ENCODE data around the gene MLF2.
"Not testable (repeated sequence)": the region's sequence is repeated elsewhere in the genome, so short reads cannot be mapped to it uniquely, and the experiment has no call there.

MLF2 gene

DNA sequence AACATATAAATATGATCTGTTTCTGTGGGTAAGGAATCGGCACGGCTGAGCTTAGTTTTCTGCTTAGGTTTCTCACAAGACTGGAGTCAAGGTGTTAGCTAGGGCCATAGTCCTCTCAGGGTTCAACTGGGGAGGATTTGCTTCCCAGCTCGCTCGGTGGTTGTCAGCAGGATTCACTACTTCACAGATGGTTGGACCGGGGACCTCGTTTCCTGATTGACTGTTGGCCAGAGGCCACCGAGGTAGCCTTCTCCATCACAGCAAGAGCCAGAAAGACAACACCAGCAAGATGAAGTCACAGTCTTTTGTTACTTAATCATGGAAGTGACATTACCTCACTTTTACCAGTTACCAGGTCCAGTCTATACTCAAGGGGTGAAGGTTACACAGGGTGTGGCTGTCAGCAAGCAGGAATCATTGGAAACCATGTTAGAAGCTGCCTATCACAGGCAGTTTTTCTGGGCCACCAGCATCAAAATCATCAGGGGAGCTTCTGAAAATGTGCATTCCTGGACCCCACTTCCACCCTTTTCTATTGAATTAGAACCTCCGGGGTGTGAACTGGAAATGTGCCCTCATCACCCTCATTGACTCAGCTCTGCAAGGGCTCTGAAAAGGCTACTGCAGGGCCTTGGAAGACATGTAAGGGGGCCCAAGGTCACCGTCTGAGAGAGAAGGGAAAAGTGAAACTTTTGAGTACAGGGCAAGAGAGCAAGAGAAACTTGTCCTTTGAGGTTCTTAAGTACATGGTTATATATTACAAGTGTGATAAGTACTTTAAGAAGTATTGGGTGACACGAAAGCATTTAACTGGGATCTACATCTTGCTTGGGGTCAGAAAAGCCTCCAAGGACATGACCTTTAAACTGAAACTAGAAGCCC is 18.2 kb downstream of the MLF2 start:
- DNase-seq (ENCODE audit: low spot score): no peak

DNA sequence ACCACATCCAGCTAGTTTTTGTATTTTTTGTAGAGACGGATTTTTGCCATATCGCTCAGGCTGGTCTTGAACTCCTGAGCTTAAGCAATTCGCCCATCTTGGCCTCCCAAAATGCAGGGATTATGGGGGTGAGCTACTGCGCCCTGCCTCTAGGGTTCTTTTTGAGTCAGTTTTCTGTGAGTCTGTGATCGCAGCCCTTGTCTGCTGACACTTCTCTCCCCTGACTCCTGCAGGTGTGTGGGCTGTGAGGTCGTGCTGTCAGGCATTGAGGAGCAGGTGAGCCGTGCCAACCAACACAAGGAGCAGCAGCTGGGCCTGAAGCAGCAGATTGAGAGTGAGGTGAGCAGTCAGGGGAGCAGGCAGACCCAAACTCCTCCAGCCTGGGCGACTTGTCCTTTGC is 22.8 kb downstream of the MLF2 start:
- DNase-seq (ENCODE audit: low spot score): no peak

DNA sequence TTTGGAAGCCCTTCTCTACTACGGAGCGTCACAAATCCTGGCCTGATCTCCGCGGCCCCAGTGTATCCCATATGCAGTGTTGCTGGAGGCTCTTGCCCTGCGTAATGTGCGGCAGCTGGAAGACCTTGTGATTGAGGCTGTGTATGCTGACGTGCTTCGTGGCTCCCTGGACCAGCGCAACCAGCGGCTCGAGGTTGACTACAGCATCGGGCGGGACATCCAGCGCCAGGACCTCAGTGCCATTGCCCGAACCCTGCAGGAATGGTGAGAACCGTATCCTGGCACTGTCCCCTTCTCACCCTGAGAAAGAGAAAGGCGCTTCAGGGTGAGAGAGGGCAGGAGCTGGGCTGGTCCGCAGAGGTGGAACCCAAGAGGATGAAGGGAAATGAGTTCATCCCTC is 23.8 kb downstream of the MLF2 start:
- no peak for DNase-seq (ENCODE audit: low spot score)

DNA sequence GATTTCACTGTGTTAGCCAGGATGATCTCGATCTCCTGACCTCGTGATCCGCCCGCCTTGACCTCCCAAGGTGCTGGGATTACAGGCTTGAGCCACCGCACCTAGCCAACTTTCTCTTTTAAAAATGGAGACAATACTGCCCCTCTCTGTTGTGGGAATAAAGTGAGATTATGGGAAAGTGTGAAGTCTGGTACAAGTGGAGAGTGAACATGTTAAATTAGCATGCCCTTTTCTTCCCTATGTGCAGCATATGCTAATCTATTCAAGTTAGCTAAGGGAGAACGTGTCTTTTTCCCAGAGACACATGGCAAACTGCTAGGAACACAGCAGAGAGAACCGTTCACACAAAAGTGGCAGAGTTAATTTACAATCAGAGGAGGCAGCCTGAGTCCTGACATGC is 27.6 kb downstream of the MLF2 start:
- no peak for DNase-seq (ENCODE audit: low spot score)

DNA sequence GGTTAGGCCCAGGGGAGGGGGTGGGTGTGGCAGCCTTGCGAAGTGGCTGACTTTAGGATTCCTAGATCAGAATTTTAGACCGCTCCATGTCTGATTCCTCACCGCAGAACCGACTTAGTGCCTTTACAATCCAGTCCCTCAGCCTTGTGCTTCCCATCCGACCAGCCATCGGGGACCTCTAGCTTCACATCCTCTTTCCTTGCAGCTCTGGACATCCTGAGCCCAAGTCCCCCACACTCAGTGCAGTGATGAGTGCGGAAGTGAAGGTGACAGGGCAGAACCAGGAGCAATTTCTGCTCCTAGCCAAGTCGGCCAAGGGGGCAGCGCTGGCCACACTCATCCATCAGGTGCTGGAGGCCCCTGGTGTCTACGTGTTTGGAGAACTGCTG is 28.5 kb downstream of the MLF2 start:
- DNase-seq (ENCODE audit: low spot score): peak; percentile 49

DNA sequence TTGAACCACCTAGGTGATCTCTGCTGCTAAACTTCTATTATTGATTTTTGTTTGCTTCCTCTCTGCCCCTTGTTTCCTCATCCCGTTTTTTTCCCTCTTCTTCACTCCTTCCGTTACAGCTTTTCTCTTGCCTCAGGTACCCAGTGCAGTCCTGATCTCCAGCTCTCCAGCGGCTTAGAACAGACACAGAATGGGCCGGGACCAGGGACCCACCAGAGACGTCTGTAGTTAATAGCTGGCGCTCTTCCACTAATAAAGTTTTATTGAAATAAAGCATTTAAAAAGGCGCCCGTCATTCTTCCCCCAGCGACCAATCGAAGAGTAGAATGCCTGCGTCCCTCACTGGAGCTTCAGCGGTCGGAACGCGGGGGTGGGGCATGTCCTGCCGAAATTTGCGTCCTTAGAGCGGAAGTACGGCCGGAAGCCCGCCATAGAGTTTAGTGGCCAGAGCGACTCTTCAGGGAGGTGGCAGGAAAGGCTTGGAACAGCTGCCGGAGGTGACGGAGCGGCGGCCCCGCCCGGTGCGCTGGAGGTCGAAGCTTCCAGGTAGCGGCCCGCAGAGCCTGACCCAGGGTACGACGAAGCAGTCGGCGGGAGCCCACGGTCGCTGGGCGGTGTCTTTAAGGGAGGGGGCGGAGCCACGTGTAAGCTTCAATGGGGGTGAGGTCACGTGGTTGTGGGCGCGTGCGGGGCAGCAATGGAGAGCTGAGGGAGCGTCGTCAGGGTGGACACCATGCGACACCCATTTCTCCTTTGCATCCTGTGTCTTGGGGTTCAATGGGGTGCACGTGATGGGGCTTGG is 29.1 kb downstream of the MLF2 start, which contains the start of gene COPS7A:
Gene COPS7A (plus strand): TSS at position 440 of the 802 bp plus-strand sequence. CDS start 611 bp downstream, outside the sequence.
- DNase-seq (ENCODE audit: low spot score): peak; percentile 96

DNA sequence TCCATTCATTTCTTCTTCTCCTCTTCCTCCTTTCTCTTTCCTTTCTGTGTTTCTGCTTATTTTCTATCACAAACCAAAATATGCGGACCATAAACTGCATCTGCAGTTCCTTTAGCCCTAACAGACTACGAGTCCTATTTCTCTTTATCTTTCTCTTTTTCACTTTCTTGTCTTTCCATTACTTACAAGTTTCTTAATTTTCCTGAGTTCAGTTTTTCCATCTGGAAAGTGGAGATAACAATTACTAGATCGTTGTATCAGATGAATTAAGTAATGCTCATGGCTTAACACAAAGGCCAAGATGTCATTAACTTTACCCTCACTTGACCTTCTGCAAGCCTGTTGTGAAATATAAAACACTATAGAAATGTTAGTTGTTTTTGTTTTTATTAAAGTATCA is 30.1 kb downstream of the MLF2 start:
- no peak for DNase-seq (ENCODE audit: low spot score)

DNA sequence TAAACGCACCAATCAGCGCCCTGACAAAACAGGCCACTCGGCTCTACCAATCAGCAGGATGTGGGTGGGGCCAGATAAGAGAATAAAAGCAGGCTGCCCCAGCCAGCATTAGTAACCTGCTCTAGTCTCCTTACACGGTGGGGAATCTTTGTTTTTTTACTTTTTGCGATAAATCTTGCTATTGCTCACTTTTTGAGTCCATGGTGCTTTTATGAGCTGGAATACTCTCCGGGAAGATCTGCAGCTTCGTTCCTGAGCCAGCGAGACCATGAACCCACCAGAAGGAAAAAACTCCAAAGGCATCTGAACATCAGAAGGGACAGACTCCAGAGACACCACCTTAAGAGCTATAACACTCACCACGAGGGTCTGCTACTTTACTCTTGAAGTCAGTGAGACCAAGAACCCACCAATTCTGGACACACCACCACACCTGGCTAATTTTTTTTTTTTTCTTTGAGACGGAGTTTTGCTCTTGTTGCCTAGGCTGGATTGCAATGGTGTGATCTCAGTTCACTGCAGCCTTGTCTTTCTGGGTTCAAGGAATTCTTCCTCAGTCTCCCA is 36.0 kb downstream of the MLF2 start:
- no peak for DNase-seq (ENCODE audit: low spot score)

DNA sequence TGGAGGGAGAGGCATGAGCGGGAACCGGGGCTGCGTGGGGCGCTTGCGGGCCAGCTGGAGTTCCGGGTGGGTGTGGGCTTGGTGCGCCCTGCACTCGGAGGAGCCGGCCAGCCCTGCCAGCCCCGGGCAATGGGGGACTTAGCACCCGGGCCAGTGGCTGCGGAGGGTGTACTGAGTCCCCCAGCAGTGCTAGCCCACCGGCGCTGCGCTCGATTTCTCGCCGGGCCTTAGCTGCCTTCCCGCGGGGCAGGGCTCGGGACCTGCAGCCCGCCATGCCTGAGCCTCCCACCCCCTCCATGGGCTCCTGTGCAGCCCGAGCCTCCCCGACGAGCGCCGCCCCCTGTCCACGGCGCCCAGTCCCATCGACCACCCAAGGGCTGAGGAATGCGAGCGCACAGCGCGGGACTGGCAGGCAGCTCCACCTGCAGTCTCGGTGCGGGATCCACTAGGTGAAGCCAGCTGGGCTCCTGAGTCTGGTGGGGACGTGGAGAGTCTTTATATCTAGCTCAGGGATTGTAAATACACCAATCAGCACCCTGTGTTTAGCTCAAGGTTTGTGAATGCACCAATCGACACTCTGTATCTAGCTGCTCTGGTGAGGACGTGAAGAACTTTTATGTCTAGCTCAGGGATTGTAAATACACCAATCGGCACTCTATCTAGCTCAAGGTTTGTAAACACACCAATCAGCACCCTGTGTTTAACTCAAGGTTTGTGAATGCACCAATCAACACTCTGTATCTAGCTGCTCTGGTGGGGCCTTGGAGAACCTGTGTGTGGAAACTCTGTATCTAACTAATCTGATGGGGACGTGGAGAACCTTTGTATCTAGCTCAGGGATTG is 36.7 kb downstream of the MLF2 start:
- not testable (repeated sequence) for DNase-seq (ENCODE audit: low spot score)

DNA sequence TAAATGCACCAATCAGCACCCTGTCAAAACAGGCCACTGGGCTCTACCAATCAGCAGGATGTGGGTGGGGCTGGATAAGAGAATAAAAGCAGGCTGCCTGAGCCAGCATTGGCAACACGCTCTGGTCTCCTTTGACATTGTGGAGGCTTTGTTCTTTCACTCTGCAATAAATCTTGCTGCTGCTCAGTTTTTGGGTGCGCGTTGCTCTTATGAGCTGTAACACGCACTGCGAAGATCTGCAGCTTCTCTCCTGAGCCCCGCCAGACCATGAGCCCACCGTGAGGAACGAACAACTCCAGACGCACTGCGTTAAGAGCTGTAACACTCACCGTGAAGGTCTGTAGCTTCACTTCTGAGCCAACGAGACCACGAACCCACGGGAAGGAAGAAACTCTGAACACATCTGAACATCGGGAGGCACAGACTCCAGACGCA is 44.0 kb downstream of the MLF2 start:
- no peak for DNase-seq (ENCODE audit: low spot score)

DNA sequence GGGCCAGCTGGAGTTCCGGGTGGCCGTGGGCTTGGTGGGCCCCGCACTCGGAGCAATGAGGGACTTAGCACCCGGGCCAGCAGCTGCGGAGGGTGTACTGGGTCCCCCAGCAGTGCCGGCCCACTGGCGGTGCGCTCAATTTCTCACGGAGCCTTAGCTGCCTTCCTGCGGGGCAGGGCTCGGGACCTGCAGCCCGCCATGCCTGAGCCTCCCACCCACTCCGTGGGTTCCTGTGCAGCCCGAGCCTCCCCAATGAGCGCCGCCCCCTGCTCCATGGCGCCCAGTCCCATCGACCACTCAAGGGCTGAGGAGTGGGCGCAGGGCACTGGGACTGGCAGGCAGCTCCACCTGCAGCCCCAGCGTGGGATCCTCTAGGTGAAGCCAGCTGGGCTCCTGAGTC is 44.6 kb downstream of the MLF2 start:
- DNase-seq (ENCODE audit: low spot score): not testable (repeated sequence)

DNA sequence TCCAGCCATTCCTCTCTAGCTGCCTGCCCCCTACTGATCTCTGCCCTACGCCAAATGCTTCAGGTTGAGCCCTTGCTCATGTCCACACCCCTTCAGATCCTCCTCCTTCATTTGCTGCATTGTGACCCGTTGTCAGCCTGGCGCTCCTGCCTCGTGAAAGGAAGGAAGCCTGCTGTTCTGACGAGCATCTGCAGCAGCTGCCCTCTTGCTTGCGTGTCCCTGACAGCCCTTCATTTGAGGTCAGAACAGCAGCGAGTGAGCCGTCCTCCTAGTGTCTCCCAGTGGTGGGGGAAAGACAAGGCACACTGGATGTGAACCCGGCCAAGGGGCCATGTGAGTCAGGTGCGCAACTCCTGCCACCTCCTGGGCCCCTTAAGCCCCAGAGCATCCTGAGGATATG is 49.3 kb downstream of the MLF2 start:
- no peak for DNase-seq (ENCODE audit: low spot score)

DNA sequence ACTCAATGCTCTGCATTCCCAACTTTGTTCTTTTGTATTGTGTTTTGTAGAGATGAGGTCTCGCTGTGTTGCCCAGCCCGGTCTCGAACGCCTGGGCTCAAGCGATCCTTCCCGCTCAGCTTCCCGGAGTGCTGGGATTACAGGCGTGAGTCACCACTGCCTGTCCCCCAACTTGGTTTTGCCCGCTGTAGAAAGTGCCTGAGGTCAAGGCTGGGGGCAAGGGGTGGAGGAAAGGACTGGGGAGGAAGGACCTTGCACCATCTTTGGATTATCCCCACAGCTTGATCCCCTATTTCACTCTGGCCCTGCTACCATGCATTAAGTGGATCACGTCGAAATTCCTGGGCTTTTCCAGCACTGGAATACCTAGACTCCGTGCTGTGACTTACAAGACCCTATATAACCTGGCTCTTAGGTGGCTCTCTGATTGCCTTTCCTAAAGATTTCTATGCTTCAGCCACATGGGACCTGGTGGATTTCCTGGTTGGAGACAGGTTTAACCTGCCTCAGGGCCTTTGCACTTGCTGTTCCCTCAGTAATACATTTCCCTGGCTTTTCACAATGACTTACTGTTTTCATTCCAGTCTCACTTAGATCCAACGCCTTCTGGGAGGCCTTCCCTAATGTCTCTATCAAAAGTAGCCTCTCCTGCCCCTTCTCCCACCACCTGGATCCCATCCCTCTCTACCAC is 51.7 kb downstream of the MLF2 start:
- DNase-seq (ENCODE audit: low spot score): no peak

DNA sequence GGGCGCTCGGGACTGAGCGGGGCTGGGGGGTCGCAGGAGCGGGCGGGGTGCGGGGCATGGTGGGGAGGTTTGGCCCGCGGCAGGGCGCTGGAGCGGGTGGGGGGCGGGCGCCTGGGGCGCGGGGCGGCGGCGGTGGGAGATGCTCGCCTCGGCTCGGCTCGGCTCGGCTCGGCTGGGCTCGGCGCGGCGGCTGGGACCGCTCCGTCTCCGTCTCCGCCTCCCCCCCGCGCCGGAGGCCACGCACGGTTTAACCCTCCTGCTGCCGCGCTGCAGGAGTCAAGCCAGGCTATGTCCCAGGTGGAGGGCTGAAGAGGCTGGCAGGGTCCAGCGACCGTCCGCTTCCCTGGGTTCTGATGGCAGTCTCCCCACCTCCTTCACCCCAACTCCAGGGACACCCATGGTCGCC is 52.3 kb downstream of the MLF2 start, which contains the start of gene PIANP:
Gene PIANP (minus strand): TSS at position 170 of the 406 bp plus-strand sequence. CDS start 2,754 bp downstream, outside the sequence.
- peak; percentile 89 for DNase-seq (ENCODE audit: low spot score)

DNA sequence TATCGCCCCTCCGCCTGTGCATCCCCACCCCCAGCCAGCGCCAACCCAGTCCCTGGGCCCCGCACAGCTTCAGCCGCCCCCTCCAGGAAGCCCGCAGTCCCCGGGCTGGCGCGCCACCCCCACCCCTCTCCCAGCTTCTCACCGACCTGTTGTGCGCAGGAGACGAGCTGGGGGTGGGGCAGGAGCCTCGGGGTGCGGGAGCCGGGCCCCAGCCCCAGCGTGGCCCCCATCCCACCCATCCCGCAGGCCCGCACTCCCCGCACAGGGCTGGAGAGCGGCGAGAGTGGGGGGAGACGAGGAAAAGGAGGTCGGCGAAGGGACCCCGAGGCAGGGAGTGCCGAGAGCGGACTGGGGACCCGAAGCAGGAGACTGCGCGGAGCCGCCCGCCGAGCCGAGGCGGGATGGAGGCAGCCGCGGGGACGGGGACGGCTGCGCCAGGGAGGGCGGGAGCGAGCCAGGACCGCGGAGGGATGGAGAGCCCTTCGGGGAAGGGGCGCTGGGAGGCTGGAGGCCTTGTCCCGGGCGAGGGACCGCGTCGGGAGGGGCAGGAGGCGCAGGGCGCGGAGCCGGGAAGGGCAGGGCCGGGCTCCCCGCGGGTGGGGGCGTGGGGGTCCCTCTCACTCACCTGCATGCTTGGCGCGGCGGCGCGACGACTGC is 52.8 kb downstream of the MLF2 start:
- peak; percentile 78 for DNase-seq (ENCODE audit: low spot score)

DNA sequence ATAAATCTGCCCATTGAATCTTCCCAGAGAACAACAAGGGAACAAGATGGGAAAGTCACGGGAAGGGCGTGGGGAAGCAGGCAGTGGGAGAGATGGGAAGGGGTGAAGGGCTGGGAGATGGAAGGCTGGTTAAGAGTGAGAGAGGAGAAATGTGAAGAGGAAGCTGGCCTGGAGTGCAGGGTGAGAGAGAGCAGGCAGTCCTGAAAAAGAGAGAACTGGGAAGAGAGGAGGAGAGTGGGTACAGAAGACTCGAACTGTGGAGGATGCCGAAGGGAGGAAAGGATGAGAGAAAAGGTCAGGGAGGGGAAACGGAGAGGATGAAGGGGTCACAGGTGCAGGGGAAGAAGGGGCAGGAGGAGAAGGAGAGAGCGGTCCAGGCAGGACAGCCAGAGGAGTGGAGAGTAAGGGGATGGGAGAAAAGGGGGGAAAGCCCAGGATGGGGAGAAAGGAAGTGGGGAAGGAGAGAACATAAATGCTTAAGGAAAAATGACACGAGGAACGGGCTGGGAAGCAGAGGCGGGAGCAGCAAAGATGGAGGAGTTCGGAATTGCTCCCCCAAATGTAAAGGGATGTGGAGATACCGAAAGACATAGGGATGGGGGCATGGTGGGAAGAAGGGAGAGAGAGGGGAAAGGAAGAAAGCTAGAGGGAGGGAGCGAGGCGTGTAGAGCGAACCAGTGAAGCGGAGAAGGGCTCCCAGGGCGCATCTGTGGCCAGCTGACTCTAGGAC is 53.5 kb downstream of the MLF2 start:
- DNase-seq (ENCODE audit: low spot score): no peak

DNA sequence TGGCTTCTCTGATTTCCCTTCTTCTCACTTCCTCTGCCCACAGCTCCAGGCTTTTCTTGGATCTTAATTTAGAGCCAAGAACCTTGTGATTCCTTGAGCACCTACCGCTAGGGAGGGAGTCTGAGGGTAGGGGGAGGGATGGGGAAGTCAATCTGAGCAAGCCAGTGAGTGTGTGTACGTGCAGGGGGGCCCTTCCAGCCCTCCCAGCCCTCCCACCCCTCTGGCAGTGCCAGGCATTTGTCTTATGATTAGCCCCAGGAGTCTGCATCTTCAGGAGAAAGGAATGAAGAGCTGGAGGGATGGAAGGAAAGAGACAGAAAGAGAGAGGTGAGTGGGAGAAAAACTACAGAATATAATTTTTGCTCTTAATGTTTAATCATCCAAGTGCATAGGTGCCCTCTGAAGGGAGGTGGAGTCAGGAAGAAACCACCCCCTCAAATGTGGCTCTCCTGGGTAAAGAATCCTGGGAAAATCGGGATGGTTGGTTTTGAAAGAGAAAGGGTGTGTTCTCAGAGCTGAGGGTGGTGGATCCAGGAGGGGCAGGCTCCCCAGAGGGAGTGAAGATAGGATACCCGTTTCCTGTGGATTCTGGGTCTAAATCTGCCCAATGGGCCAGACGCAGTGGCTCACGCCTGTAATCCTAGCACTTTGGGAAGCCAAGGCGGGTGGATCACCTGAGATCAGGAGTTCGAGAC is 54.4 kb downstream of the MLF2 start:
- DNase-seq (ENCODE audit: low spot score): no peak

Data from D341Med (cell line).